Stimulated activated naive CD8-positive, alpha-beta T cell treated with anti-CD3 and anti-CD28 coated beads, Interleukin-15, Interleukin-2, amounts not matched to agents 100 U/mL and 50 U/mL, for 24 hours (primary cell): ENCODE data around the gene RALGAPA1.
"Not testable (repeated sequence)": the region's sequence is repeated elsewhere in the genome, so short reads cannot be mapped to it uniquely, and the experiment has no call there.

Source experiments
- ATAC-seq: fragments of 150-1000 bp; cut with Tn5 transposase; one replicate; pipeline ENCODE4 v1.10.0; 2021
- DNase-seq: peaks from one replicate; pipeline ENCODE4 v3.0.0; 2021

Gene RALGAPA1

GRCh38 chr14:35808638-35809563 lies at the start of gene RALGAPA1:
RALGAPA1 (minus strand) TSS chr14:35809295; CDS start chr14:35808835, 460 bp downstream.
- peak; percentile 99 for ATAC-seq
- peak; percentile 89 for DNase-seq

GRCh38 chr14:35858521-35859209 lies 49.6 kb upstream of the RALGAPA1 start:
- DNase-seq (no peak), ATAC-seq (no peak)

GRCh38 chr14:35855876-35856481 lies 46.9 kb upstream of the RALGAPA1 start:
- DNase-seq, result no peak
- no peak for ATAC-seq

- DNase-seq, result no peak
- no peak for ATAC-seq
Observed at GRCh38 chr14:35854696-35855270, 45.7 kb upstream of the RALGAPA1 start.

- DNase-seq, result no peak
- no peak for ATAC-seq
Observed at GRCh38 chr14:35853225-35853624, 44.1 kb upstream of the RALGAPA1 start.

GRCh38 chr14:35851823-35852222 lies 42.7 kb upstream of the RALGAPA1 start:
- no peak for DNase-seq
- no peak for ATAC-seq

GRCh38 chr14:35849122-35849521 lies 40.0 kb upstream of the RALGAPA1 start:
- DNase-seq (no peak), ATAC-seq (no peak)

GRCh38 chr14:35847636-35848035 lies 38.5 kb upstream of the RALGAPA1 start:
- ATAC-seq (no peak), DNase-seq (no peak)

GRCh38 chr14:35844494-35844893 lies 35.4 kb upstream of the RALGAPA1 start:
- DNase-seq (no peak), ATAC-seq (no peak)

GRCh38 chr14:35842245-35842644 lies 33.1 kb upstream of the RALGAPA1 start:
- not testable (repeated sequence) for DNase-seq, ATAC-seq

GRCh38 chr14:35841704-35842103 lies 32.6 kb upstream of the RALGAPA1 start:
- ATAC-seq, DNase-seq: not testable (repeated sequence)

GRCh38 chr14:35835208-35835982 lies 26.3 kb upstream of the RALGAPA1 start:
- no peak for ATAC-seq
- no peak for DNase-seq

GRCh38 chr14:35829449-35829848 lies 20.4 kb upstream of the RALGAPA1 start:
- ATAC-seq, result no peak
- no peak for DNase-seq

GRCh38 chr14:35827678-35828472 lies 18.8 kb upstream of the RALGAPA1 start:
- ATAC-seq (no peak), DNase-seq (no peak)

GRCh38 chr14:35826952-35827416 lies 17.9 kb upstream of the RALGAPA1 start:
- ATAC-seq, result no peak
- no peak for DNase-seq

GRCh38 chr14:35826218-35826951 lies 17.3 kb upstream of the RALGAPA1 start, which contains the start of gene BRMS1L:
BRMS1L (plus strand) TSS chr14:35826338; CDS start chr14:35826517, 179 bp downstream.
- peak; percentile 99 for ATAC-seq
- DNase-seq, result peak; percentile 96

- no peak for ATAC-seq
- DNase-seq, result no peak
Observed at GRCh38 chr14:35825968-35826217, 16.8 kb upstream of the RALGAPA1 start.

GRCh38 chr14:35824446-35825165 lies 15.5 kb upstream of the RALGAPA1 start:
- not testable (repeated sequence) for DNase-seq, ATAC-seq

- DNase-seq (no peak), ATAC-seq (no peak)
Observed at GRCh38 chr14:35822501-35822900, 13.4 kb upstream of the RALGAPA1 start.
